Measurements from ENCODE around the gene LRRC14B.

DNA sequence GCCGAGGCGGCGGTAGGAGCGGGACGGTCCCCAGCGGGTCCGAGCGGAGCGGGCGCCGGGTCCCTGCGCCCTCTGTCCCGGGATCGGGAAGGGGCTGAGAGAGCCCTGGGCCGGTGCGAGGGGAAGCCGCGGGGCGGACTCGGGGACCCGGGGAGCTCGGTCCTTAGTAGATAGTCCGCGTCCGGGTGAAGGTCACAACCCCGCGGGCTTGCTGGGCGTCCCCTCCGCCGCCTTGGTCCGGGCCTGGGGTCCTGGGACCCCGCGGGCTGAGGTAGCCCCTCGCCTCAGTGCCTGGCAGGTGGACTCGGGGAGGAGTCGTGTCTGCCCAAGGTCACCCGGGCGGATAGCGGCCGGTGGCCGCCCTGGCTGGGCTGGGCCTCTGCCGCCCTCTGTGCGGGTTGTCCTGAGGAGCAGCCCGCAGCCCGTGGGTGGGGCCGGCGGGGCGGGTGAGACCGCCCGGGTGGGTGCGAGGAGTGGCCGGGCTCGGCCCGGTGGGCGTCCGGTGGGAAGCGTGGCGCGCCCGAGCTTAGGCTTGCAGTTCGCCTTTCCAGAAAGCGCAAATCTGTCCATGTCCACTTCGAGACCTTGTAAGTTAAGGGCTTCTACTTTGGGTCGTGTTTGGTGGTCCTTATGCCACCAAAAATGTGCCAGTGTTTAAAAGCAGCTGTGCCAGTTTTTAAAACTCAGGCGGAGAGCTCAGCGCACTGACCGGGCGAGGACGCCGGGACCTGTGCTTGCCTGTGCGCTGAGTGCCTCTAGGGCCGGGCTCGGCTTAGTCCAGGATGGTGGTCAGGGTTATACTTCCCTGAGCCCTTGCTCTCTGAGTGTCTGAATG lies 27.4 kb downstream of the LRRC14B start:
- TF ChIP-seq, protein P1, sequence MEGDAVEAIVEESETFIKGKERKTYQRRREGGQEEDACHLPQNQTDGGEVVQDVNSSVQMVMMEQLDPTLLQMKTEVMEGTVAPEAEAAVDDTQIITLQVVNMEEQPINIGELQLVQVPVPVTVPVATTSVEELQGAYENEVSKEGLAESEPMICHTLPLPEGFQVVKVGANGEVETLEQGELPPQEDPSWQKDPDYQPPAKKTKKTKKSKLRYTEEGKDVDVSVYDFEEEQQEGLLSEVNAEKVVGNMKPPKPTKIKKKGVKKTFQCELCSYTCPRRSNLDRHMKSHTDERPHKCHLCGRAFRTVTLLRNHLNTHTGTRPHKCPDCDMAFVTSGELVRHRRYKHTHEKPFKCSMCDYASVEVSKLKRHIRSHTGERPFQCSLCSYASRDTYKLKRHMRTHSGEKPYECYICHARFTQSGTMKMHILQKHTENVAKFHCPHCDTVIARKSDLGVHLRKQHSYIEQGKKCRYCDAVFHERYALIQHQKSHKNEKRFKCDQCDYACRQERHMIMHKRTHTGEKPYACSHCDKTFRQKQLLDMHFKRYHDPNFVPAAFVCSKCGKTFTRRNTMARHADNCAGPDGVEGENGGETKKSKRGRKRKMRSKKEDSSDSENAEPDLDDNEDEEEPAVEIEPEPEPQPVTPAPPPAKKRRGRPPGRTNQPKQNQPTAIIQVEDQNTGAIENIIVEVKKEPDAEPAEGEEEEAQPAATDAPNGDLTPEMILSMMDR (conservative IDR thresholded peaks at IDR 0.05; ENCODE audit: low read length) = no peak
- TF ChIP-seq EZH2phosphoT487 (IDR thresholded peaks at IDR 0.05; ENCODE audit: borderline replicate concordance, low read depth, low read length) = no peak

Data from OCI-LY7 (cell line).